Stomach (tissue), 9 donors: ENCODE measurements around the gene GNAI1. TPM values are rescaled to one million over a fixed set of nuclear protein-coding genes. Genes with fewer than 3 reads are reported as not detected.

Source experiments
- DNase-seq, 2 donors: peaks; one replicate each; pipeline versions ENCODE4 v3.0.0 to v3.0.0-alpha.2; 2013 to 2019
- H3K27ac ChIP-seq, 5 donors: fragments of 200-600 bp in 4 of 5; sonication (generic) in 4 of 5; one replicate each; pipeline ENCODE4 v1.5.1; 2013 to 2019; ENCODE audit warnings: mild to moderate bottlenecking in 1 of 5, moderate library complexity in 1 of 5
- H3K27me3 ChIP-seq, 3 donors: fragments of 200-600 bp; sonication (generic); one replicate each; pipeline ENCODE4 v1.5.1; 2017 to 2019; ENCODE audit warnings: mixed run types in 1 of 3
- H3K36me3 ChIP-seq, 4 donors: fragments of 200-600 bp; sonication (generic); 1 replicate in 3 of 4; 2 replicates in 1 of 4; pipeline ENCODE4 v1.5.1; 2016 to 2019
- H3K4me1 ChIP-seq, 4 donors: fragments of 200-600 bp; sonication (generic); one replicate each; pipeline ENCODE4 v1.5.1; 2016 to 2019
- H3K4me3 ChIP-seq, 4 donors: fragments of 200-600 bp; sonication (generic) in 3 of 4; one replicate each; pipeline ENCODE4 v1.5.1; 2016 to 2019; ENCODE audit warnings: mild to moderate bottlenecking in 1 of 4
- H3K9me3 ChIP-seq, 4 donors: fragments of 200-600 bp; sonication (generic); one replicate each; pipeline ENCODE4 v1.5.1; 2016 to 2019
- EP300 ChIP-seq: sonication (generic); formaldehyde crosslinking; IDR thresholded peaks from one replicate; pipeline ENCODE4 v1.6.1; 2017; ENCODE audit warnings: antibody characterized with exemption
- POLR2A ChIP-seq, 4 donors: fragments of 450-650 bp; IDR thresholded peaks; one replicate each; pipeline ENCODE4 v1.6.1; 2016; ENCODE audit warnings: antibody characterized with exemption in 4 of 4, control low read depth in 2 of 4, mild to moderate bottlenecking in 1 of 4, moderate library complexity in 1 of 4
- POLR2AphosphoS5 ChIP-seq, 3 donors: sonication (generic); formaldehyde crosslinking; IDR thresholded peaks; one replicate each; pipeline ENCODE4 v1.6.1; 2016; ENCODE audit warnings: antibody characterized with exemption in 3 of 3
- WGBS, 5 donors: extraction: QIAGEN DNeasy Blood & Tissue Kit in 3 of 5; methylation state at CpG; one replicate each; pipeline versions ENCODE4 v1.1.5 to v1.1.7; 2013 to 2018; 5-methylcytosine and 5-hydroxymethylcytosine counted together
- intact Hi-C: fragments of 100-400 bp; cut with DNase I; formaldehyde crosslinking; loops from one replicate; pipeline ENCODE4 v1.15.1; 2023; ENCODE audit warnings: low total_unique reads
- polyA plus RNA-seq, 3 donors: library from polyadenylated mRNA; stranded (reverse); fragments of 200-250 nt; gene quantifications; one replicate each; pipeline ENCODE4 v1.2.3, GENCODE V29; 2013
- total RNA-seq, 5 donors: library from RNA; depleted of rRNA; stranded (reverse); fragments of >200 nt; gene quantifications; one replicate each; pipeline versions ENCODE4 v1.1.0 to v1.2.3, GENCODE V29; 2014 to 2016
- TF ChIP-seq, protein P1 (sequence below), 7 experiments: fragments of 450-650 bp in 4 of 7; fragments of 200-600 bp in 3 of 7; sonication (generic) in 3 of 7; IDR thresholded peaks; one replicate each; pipeline ENCODE4 v1.5.1; 2016 to 2019; ENCODE audit warnings: antibody characterized with exemption in 7 of 7, control low read depth in 2 of 7, mild to moderate bottlenecking in 1 of 7
- donor health status: healthy with polysubstance abuse.
- donor health status: Bipolar disorder and iron deficiency.
- donor health status: healthy.

Gene GNAI1
- total and polyA plus RNA-seq, 8 donors, result 2.6 to 62.4 (median 27.5) TPM

DNA sequence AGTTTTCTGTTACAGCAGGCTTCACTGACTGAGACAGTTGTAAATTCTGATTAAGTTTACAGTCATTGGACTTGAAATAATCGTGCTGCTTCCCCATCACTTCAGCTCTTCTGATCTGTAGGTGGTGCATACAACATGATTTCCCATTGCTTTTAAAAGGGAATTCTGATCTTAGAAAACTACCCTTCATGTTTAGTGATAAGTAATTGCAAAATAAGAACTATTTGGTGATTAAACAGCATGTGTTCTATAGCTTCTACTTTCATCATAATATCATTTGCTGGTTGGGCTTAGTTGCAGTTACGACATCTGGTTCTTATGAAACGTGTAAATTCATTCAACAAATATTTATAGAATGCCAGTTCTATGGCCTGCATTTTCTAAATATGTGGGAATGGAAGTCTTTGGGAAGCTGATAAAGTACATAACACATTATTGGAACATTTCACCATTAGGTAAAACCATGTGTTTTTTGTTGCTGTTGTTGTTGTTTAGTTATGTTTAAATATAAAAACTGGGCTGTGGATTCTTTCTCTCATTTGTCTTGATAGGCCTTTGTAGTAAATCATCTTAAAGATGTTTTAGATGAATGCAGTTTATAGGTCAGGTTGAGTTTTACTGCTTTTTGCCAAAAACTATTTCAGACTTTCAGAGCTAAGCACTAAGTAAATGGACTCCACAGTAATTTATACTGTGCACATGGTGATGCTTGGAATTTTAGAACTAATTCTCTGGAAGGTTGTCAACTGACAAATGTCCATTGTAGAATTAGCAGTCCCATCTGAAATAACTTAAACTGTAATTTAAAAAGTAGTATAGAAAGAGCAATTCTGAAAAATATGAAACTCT, 13.1 kb downstream of the GNAI1 start:
- peaks cover 20 to 87% (median 66%) of the 10 kb centered on the region in 4 donors for H3K4me1 ChIP-seq
- H3K36me3 ChIP-seq, result no peaks in the 10 kb centered on the region
- WGBS, 5 donors, result 32 to 50% (median 37%) methylated on average over 3 of the region's 3 CpGs
- peak overlapping the region in 3 of 5 donors; percentile 9 to 69 (median 9) for H3K27ac ChIP-seq
- intact Hi-C loops, result no loop called here
- H3K9me3 ChIP-seq, result no peaks in the 10 kb centered on the region
- DNase-seq, result peak in 1 of 2 donors; percentile 59
- no peaks in the 10 kb centered on the region for H3K27me3 ChIP-seq
- H3K4me3 ChIP-seq, result no peak overlapping the region
- TF ChIP-seq POLR2AphosphoS5 (IDR thresholded peaks at IDR 0.05) (no peak), EP300 (no peak), POLR2A (IDR thresholded peaks at IDR 0.05) (no peak)
- TF ChIP-seq, protein P1, sequence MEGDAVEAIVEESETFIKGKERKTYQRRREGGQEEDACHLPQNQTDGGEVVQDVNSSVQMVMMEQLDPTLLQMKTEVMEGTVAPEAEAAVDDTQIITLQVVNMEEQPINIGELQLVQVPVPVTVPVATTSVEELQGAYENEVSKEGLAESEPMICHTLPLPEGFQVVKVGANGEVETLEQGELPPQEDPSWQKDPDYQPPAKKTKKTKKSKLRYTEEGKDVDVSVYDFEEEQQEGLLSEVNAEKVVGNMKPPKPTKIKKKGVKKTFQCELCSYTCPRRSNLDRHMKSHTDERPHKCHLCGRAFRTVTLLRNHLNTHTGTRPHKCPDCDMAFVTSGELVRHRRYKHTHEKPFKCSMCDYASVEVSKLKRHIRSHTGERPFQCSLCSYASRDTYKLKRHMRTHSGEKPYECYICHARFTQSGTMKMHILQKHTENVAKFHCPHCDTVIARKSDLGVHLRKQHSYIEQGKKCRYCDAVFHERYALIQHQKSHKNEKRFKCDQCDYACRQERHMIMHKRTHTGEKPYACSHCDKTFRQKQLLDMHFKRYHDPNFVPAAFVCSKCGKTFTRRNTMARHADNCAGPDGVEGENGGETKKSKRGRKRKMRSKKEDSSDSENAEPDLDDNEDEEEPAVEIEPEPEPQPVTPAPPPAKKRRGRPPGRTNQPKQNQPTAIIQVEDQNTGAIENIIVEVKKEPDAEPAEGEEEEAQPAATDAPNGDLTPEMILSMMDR (IDR thresholded peaks at IDR 0.05), result no peak

DNA sequence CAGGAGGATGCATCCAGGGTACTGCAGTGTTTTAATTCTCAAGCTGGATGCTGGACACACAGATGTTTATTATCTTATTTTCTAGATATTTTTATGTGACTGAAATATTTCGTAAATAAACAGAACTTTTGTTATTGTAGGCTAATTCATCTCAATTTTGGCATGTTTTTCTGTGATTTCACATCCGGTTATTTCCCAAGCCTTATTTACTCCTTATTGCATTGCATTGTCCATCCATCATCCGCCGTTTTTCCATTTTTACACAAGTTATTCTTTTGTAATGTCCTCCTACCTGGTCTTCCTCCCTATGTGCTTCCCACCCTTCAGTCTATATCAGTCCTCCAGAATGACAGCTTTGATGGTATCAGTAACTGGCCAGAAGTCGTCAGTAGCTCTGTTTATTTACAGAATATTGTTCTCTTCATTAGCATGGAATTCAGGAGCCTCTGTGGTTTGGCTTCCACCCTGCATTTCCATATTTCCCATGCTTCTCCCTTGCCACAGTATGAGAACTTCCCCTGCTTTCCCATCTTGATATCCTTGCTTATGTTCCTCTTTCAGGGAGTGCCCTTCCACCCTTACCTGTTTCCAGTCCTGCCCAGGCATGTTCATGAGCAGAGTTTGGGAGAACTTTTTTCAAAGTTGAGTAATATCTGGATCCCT, 16.1 kb downstream of the GNAI1 start:
- Histone ChIP-seq H3K9me3 (no peaks in the 10 kb centered on the region), H3K36me3 (no peaks in the 10 kb centered on the region), H3K27ac (peak overlapping the region in 1 of 5 donors; percentile 12), H3K4me3 (no peak overlapping the region), H3K27me3 (no peaks in the 10 kb centered on the region), H3K4me1 (peaks cover 23 to 86% (median 62%) of the 10 kb centered on the region in 4 donors)
- no peak for DNase-seq
- 60 to 67% (median 64%) methylated on average over 5 of the region's 5 CpGs for WGBS, 5 donors
- intact Hi-C loops, result no loop called here
- no peak for TF ChIP-seq POLR2AphosphoS5 (IDR thresholded peaks at IDR 0.05)

DNA sequence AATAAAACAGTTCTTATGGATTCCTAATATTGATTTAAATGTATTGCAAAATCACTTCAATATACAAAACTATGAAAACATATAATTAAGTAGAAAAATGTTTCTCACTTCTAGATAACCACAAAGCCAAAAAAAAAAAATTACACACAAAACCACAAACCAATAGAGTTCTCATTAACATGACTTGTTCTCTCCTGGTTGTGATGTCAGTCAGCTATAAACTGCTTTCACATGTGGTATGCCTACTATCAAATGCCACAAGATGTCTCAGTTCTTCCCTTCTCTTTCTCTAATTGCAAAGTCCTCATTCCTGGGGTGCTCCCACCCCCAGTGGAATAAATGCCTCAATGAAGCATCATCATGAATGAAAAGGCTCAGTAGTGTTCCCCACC, 16.6 kb downstream of the GNAI1 start:
- Histone ChIP-seq H3K27me3 (no peaks in the 10 kb centered on the region), H3K4me1 (peaks cover 18 to 86% (median 57%) of the 10 kb centered on the region in 4 donors), H3K27ac (peak overlapping the region in 1 of 5 donors; percentile 12), H3K9me3 (no peaks in the 10 kb centered on the region), H3K4me3 (no peak overlapping the region), H3K36me3 (no peaks in the 10 kb centered on the region)
- TF ChIP-seq, protein P1 (IDR thresholded peaks at IDR 0.05), result no peak
- TF ChIP-seq POLR2AphosphoS5 (IDR thresholded peaks at IDR 0.05) (no peak), POLR2A (IDR thresholded peaks at IDR 0.05) (no peak), EP300 (no peak)
- intact Hi-C loops, result no loop called here
- DNase-seq, result no peak

DNA sequence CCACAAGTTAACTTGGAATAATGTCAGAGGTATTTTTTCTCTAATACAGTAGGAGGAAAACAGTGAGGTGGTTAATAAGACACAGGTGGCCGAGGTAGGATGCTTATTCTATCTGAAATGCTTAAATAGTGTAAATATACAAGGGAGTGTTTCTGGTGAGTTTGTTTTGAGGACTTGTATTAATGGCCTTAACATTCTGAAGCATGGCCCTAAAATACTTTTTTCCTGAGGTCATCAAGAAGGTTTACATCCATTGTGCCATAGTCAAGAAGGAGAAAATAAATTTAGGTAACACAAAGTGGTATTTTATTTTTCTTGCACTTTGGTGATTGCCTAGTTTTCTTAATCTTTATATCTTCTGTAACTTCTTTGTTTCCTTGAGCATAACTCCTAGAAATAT, 18.8 kb downstream of the GNAI1 start:
- H3K27me3 ChIP-seq, result no peaks in the 10 kb centered on the region
- no peak for DNase-seq
- intact Hi-C loops, result no loop called here
- no peak overlapping the region for H3K4me3 ChIP-seq
- TF ChIP-seq, protein P1 (IDR thresholded peaks at IDR 0.05), result no peak
- TF ChIP-seq POLR2AphosphoS5 (IDR thresholded peaks at IDR 0.05) (no peak), EP300 (no peak), POLR2A (IDR thresholded peaks at IDR 0.05) (no peak)
- peaks cover 14 to 78% (median 41%) of the 10 kb centered on the region in 4 donors for H3K4me1 ChIP-seq
- no peaks in the 10 kb centered on the region for H3K9me3 ChIP-seq
- WGBS, 5 donors, result 28 to 68% (median 37%) methylated on average over 1 of the region's 1 CpG
- no peak overlapping the region for H3K27ac ChIP-seq
- no peaks in the 10 kb centered on the region for H3K36me3 ChIP-seq
